ENCODE results near the gene HK3. TPM values are rescaled to one million over a fixed set of nuclear protein-coding genes. Genes with fewer than 3 reads are reported as not detected.
A peak's percentile ranks its signal among the peaks of the same experiment; 100 is the strongest.

The HK3 gene
- total RNA-seq, 1 donor from 2014 or later = 6.4 TPM

- intact Hi-C loops (cut with DNase I) = no loop called here
- ATAC-seq (no peak), DNase-seq (ENCODE audit: missing footprints) (no peak)
Measured at GRCh38 chr5:176887252-176887849, 11.8 kb downstream of the HK3 start.

GRCh38 chr5:176886336-176887251 lies 12.6 kb downstream of the HK3 start:
- no peak for ATAC-seq
- intact Hi-C loops (cut with DNase I) = no loop called here
- DNase-seq (ENCODE audit: missing footprints) = no peak

- intact Hi-C loops (cut with DNase I) = no loop called here
- DNase-seq (ENCODE audit: missing footprints) = no peak
- ATAC-seq = no peak
Measured at GRCh38 chr5:176884571-176884890, 14.6 kb downstream of the HK3 start.

- DNase-seq (ENCODE audit: missing footprints) (no peak), ATAC-seq (no peak)
- intact Hi-C loops (cut with DNase I) = no loop called here
Measured at GRCh38 chr5:176883700-176884570, 15.2 kb downstream of the HK3 start.

GRCh38 chr5:176882567-176882903 lies 16.6 kb downstream of the HK3 start:
- ATAC-seq = no peak
- intact Hi-C loops (cut with DNase I) = no loop called here

GRCh38 chr5:176881816-176882566 lies 17.2 kb downstream of the HK3 start:
- intact Hi-C loops (cut with DNase I) = no loop called here
- DNase-seq (ENCODE audit: missing footprints) = no peak
- no peak for ATAC-seq

More at GRCh38 chr5:176882567-176882903, 16.6 kb downstream of the HK3 start:
- DNase-seq (ENCODE audit: missing footprints) = no peak

- ATAC-seq (no peak), DNase-seq (ENCODE audit: missing footprints) (peak; percentile 52)
- intact Hi-C loops (cut with DNase I) = no loop called here
Measured at GRCh38 chr5:176881021-176881749, 18.0 kb downstream of the HK3 start.

- ATAC-seq = no peak
- peak; percentile 54 for DNase-seq (ENCODE audit: missing footprints)
- intact Hi-C loops (cut with DNase I) = no loop called here
Measured at GRCh38 chr5:176880366-176881020, 18.7 kb downstream of the HK3 start.

- intact Hi-C loops (cut with DNase I) = no loop called here
- no peak for ATAC-seq
- peak; percentile 66 for DNase-seq (ENCODE audit: missing footprints)
Measured at GRCh38 chr5:176879663-176880361, 19.3 kb downstream of the HK3 start.

- intact Hi-C loops (cut with DNase I) = no loop called here
- no peak for ATAC-seq
Measured at GRCh38 chr5:176878906-176879662, 20.1 kb downstream of the HK3 start.

GRCh38 chr5:176878463-176878862 lies 20.7 kb downstream of the HK3 start:
- intact Hi-C loops (cut with DNase I) = no loop called here
- peak; percentile 55 for DNase-seq (ENCODE audit: missing footprints)
- ATAC-seq = no peak

More at GRCh38 chr5:176878906-176879662, 20.1 kb downstream of the HK3 start:
- no peak for DNase-seq (ENCODE audit: missing footprints)

GRCh38 chr5:176877793-176878331 lies 21.3 kb downstream of the HK3 start:
- intact Hi-C loops (cut with DNase I) = no loop called here
- DNase-seq (ENCODE audit: missing footprints) (peak; percentile 55), ATAC-seq (no peak)

GRCh38 chr5:176876506-176877431 lies 22.4 kb downstream of the HK3 start:
- ATAC-seq (no peak), DNase-seq (ENCODE audit: missing footprints) (peak; percentile 49)
- intact Hi-C loops (cut with DNase I) = no loop called here

GRCh38 chr5:176875783-176876505 lies 23.2 kb downstream of the HK3 start:
- intact Hi-C loops (cut with DNase I) = no loop called here
- ATAC-seq (no peak), DNase-seq (ENCODE audit: missing footprints) (peak; percentile 44)
